Esophagus squamous epithelium (tissue), 5 donors: ENCODE results near the gene ZDHHC14. TPM values are rescaled to one million over a fixed set of nuclear protein-coding genes. Genes with fewer than 3 reads are reported as not detected.

Experiments used
- DNase-seq: peaks from one replicate; lab custom pipeline; 2025; lab: John Stamatoyannopoulos, UW
- H3K27ac ChIP-seq, 4 donors: fragments of 200-600 bp; sonication (generic); one replicate each; pipeline ENCODE4 v1.5.1; 2016 to 2019; ENCODE audit warnings: mild to moderate bottlenecking in 1 of 4
- H3K27me3 ChIP-seq, 4 donors: fragments of 200-600 bp; sonication (generic); 1 replicate in 3 of 4; 2 replicates in 1 of 4; pipeline versions ENCODE4 v1.5.1 to v1.6.0; 2017 to 2021; ENCODE audit warnings: antibody characterized with exemption in 1 of 4
- H3K36me3 ChIP-seq, 3 donors: fragments of 200-600 bp; sonication (generic); one replicate each; pipeline ENCODE4 v1.5.1; 2016 to 2019
- H3K4me1 ChIP-seq, 3 donors: fragments of 200-600 bp; sonication (generic); one replicate each; pipeline ENCODE4 v1.5.1; 2017 to 2019
- H3K4me3 ChIP-seq, 4 donors: fragments of 200-600 bp; sonication (generic); 1 replicate in 3 of 4; 2 replicates in 1 of 4; pipeline ENCODE4 v1.5.1; 2016 to 2019; ENCODE audit warnings: mild to moderate bottlenecking in 2 of 4, moderate library complexity in 1 of 4
- H3K9me3 ChIP-seq, 3 donors: fragments of 200-600 bp; sonication (generic); one replicate each; pipeline ENCODE4 v1.5.1; 2016 to 2019
- POLR2A ChIP-seq, 4 donors: fragments of 450-650 bp; IDR thresholded peaks; one replicate each; pipeline ENCODE4 v1.6.1; 2017; ENCODE audit warnings: antibody characterized with exemption in 4 of 4, mild to moderate bottlenecking in 4 of 4, moderate library complexity in 3 of 4
- WGBS, 2 donors: methylation state at CpG; one replicate each; pipeline ENCODE4 v1.1.5; 2018; 5-methylcytosine and 5-hydroxymethylcytosine counted together
- intact Hi-C: fragments of 100-400 bp; cut with DNase I; formaldehyde crosslinking; loops from one replicate; pipeline ENCODE4 v1.15.0; 2022
- total RNA-seq, 4 donors: library from RNA; depleted of rRNA; stranded (reverse); fragments of >200 nt; gene quantifications; one replicate each; pipeline ENCODE4 v1.1.0, GENCODE V29; 2016
- TF ChIP-seq, protein P1 (sequence below), 6 experiments: fragments of 450-650 bp in 4 of 6; fragments of 200-600 bp in 2 of 6; sonication (generic) in 2 of 6; IDR thresholded peaks; one replicate each; pipeline ENCODE4 v1.5.1; 2016 to 2019; ENCODE audit warnings: antibody characterized with exemption in 6 of 6, mild to moderate bottlenecking in 4 of 6, moderate library complexity in 4 of 6
- donor health status: DM: yes; HTN: yes; CAD: no.

The ZDHHC14 gene
- total RNA-seq, 4 donors from 2014 or later: 6.1 to 15.6 (median 6.9) TPM

DNA sequence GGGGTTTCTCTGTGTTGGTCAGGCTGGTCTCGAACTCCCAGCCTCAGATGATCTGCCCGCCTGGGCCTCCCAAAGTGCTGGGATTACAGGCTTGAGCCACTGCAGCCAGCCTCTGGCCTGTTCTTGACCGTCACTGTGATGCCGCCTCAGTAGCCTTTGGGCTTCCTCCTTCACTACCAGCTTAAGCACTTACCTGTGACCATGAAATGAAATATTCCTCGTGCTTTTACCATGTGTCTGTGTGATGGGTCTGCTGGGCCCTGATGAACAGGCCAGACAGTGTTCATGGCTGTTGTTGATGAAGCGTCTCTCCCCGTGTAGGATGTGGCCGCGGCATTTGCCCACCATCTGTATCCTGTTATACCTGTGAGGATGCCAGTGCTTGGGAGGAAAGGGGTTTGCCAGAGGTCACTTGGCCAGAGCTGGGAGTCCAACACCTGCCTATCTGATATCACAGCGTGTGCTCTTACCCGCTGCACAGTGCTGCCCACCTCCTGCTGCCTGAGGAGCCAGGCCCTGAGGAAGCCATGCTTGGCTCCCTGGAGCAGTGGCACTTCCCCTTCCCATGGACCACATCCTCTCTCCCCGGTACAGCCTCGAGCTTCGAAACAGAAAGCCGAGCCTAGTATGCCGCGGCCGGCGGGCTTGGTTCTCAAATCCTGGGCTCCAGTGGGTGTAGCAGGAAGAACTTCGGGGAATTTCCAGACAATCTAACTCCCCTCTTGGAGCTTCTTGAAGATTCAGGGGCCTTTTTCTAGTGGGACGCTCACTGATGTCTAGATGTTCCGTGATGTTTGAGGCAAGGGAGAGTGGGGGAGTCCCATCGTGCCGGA, 167.9 kb downstream of the ZDHHC14 start:
- Histone ChIP-seq H3K9me3 (no peaks in the 10 kb centered on the region), H3K27ac (peak overlapping the region in 1 of 4 donors; percentile 6), H3K27me3 (peaks cover 0 to 5% (median 0%) of the 10 kb centered on the region in 4 donors), H3K36me3 (no peaks in the 10 kb centered on the region), H3K4me1 (peaks cover 0 to 21% (median 4%) of the 10 kb centered on the region in 3 donors), H3K4me3 (peak overlapping the region in 1 of 4 donors; percentile 1)
- intact Hi-C loops: no loop called here
- no peak for TF ChIP-seq POLR2A (IDR thresholded peaks at IDR 0.05)
- TF ChIP-seq, protein P1, sequence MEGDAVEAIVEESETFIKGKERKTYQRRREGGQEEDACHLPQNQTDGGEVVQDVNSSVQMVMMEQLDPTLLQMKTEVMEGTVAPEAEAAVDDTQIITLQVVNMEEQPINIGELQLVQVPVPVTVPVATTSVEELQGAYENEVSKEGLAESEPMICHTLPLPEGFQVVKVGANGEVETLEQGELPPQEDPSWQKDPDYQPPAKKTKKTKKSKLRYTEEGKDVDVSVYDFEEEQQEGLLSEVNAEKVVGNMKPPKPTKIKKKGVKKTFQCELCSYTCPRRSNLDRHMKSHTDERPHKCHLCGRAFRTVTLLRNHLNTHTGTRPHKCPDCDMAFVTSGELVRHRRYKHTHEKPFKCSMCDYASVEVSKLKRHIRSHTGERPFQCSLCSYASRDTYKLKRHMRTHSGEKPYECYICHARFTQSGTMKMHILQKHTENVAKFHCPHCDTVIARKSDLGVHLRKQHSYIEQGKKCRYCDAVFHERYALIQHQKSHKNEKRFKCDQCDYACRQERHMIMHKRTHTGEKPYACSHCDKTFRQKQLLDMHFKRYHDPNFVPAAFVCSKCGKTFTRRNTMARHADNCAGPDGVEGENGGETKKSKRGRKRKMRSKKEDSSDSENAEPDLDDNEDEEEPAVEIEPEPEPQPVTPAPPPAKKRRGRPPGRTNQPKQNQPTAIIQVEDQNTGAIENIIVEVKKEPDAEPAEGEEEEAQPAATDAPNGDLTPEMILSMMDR (IDR thresholded peaks at IDR 0.05): no peak
- no peak for DNase-seq
- 79 to 87% methylated on average over 8 to 10 of the region's 24 CpGs for WGBS, 2 donors

DNA sequence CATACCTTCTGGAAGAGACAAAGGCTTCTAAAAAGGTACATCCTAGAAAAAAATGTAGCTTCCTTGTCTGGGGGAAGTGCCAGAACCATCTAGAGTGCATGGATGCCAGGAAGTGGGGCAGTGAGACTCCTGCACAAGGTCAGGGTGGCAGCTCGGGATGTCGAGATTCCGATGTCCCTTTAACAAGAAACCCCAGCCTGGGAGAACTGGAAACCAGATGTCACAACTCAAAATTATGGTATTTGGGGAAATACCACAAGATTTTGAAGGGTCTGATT, 168.4 kb downstream of the ZDHHC14 start:
- Histone ChIP-seq H3K4me3 (peak overlapping the region in 1 of 4 donors; percentile 1), H3K36me3 (no peaks in the 10 kb centered on the region), H3K4me1 (peaks cover 0 to 21% (median 4%) of the 10 kb centered on the region in 3 donors), H3K9me3 (no peaks in the 10 kb centered on the region), H3K27ac (peak overlapping the region in 1 of 4 donors; percentile 6), H3K27me3 (peaks cover 0 to 5% (median 0%) of the 10 kb centered on the region in 4 donors)
- WGBS, 2 donors: 79 to 92% methylated on average over 2 to 3 of the region's 3 CpGs
- TF ChIP-seq POLR2A (IDR thresholded peaks at IDR 0.05): no peak
- TF ChIP-seq, protein P1 (IDR thresholded peaks at IDR 0.05): no peak
- intact Hi-C loops: no loop called here
- no peak for DNase-seq

DNA sequence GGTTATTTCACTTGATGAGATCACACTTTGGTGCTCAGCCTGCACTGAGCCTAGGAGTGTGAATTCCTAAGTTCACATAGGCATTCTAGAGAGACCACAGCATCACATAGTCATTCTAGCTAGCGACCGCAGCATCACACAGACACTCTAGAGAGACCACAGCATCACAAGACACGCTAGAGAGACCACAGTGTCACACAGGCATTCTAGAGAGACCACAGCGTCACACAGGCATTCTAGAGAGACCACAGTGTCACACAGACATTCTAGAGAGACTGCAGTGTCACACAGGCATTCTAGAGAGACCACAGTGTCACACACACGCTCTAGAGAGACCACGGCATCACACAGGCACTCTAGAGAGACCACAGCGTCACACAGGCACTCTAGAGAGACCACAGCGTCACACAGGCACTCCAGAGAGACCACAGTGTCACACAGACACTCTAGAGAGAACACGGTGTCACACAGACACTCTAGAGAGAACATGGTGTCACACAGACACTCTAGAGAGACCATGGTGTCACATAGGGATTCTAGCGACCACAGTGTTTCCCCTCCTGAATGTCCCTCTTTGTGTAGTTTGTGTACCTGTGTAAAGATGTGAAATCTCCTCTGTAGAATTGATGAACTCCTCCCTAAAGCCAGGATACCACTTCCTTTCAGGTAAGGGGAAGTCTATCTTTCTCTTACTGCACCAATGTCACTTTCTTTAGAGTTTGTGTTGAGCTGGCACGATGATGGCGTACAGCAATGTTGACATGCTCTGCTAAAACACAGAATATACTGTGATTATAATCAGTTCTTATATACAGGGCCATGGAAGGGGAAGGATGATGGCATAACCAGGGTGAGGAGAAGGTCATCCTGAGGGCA, 169.4 kb downstream of the ZDHHC14 start:
- TF ChIP-seq, protein P1 (IDR thresholded peaks at IDR 0.05): no peak
- no peak for TF ChIP-seq POLR2A (IDR thresholded peaks at IDR 0.05)
- no peak for DNase-seq
- no peaks in the 10 kb centered on the region for H3K36me3 ChIP-seq
- intact Hi-C loops: no loop called here
- H3K27me3 ChIP-seq: peaks cover 0 to 5% (median 0%) of the 10 kb centered on the region in 4 donors
- H3K4me3 ChIP-seq: no peak overlapping the region
- no peak overlapping the region for H3K27ac ChIP-seq
- peaks cover 0 to 21% (median 4%) of the 10 kb centered on the region in 3 donors for H3K4me1 ChIP-seq
- 72 to 74% methylated on average over 11 to 12 of the region's 12 CpGs for WGBS, 2 donors
- no peaks in the 10 kb centered on the region for H3K9me3 ChIP-seq

DNA sequence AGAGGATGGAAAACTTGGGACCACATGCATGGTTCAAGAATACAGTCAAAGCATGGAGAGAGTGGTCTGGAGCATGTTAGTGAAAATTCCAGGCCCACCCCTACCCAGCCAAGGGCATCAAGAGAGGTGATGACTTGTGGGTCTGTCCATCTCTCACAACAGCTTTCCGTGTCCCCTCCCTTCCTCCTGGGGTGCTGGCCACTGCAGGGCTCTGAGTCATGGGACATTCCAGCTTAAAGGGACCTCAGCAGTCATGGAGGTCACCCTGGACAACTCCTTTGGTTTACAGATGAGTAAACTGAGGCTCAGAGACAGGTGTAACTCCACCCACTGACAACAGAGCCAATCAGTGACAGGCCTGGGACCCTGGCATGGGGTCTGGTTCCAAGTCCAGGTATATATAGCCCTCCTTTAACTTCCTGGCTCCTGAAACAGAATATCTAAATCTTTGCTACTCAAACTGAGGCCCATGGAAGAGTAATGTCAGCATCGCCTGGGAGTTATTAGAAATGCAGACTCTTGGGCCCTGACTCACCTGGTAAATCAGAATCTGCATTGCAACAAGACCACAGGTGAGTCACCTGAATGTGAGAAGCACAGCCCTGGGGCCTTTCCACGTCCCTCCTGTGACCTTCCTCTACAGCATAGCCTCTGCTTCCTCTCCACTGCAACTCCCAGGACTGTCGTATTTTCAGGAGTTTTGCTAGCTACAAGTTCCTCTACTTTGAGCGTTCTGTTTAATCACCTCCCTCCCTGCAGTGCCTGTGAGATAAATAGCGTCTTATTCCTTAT, 170.2 kb downstream of the ZDHHC14 start:
- no peaks in the 10 kb centered on the region for H3K36me3 ChIP-seq
- DNase-seq: no peak
- intact Hi-C loops: no loop called here
- peaks cover 0 to 27% (median 5%) of the 10 kb centered on the region in 3 donors for H3K4me1 ChIP-seq
- no peak for TF ChIP-seq POLR2A (IDR thresholded peaks at IDR 0.05)
- TF ChIP-seq, protein P1 (IDR thresholded peaks at IDR 0.05): no peak
- WGBS, 2 donors: 59 to 78% methylated on average over 6 of the region's 6 CpGs
- no peak overlapping the region for H3K27ac ChIP-seq
- no peaks in the 10 kb centered on the region for H3K9me3 ChIP-seq
- H3K27me3 ChIP-seq: peaks cover 0 to 5% (median 0%) of the 10 kb centered on the region in 4 donors
- H3K4me3 ChIP-seq: no peak overlapping the region
